ENCODE data around the gene MN1. TPM values are rescaled to one million over a fixed set of nuclear protein-coding genes. Genes with fewer than 3 reads are reported as not detected.

The MN1 gene
- total RNA-seq, 1 experiment from 2014 or later = 5.2 TPM

DNA sequence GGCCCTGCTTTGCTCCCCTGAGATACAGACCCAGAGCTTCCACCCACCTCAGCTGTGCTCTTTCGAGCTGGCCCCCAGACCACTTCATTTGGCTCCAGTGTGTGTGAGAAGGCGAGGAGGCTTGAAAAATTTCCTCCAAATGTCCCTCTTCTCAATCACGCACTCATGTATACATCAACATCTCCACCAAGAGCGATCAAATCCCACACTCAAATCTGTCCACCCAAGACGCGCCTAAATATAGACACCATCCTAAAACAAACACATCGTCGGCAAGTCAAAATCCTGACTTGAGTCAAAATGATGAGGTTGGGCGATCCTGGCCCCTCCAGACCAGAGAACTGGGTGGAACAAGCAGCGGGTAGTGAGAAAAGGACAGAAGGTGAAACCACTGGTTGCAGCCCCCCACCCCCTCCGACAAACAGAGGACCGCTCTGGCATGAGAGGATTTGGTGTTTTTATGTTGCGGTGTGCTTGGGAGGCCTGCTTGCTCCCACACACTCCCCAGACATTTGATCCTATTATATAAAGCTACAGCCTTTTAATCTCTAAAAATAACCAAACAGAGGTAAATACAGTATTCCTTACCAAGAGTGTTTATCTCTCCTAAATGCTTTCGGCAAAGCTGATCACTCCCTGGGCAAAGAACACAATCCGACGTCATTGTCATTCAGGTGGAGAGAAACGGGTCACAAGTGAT is 10.2 kb downstream of the MN1 start:
- in situ Hi-C loops (cut with HindIII; ENCODE audit: low pct_unique_long_range_greater_than_20kb, low sequenced_read_pairs) = no loop called here

DNA sequence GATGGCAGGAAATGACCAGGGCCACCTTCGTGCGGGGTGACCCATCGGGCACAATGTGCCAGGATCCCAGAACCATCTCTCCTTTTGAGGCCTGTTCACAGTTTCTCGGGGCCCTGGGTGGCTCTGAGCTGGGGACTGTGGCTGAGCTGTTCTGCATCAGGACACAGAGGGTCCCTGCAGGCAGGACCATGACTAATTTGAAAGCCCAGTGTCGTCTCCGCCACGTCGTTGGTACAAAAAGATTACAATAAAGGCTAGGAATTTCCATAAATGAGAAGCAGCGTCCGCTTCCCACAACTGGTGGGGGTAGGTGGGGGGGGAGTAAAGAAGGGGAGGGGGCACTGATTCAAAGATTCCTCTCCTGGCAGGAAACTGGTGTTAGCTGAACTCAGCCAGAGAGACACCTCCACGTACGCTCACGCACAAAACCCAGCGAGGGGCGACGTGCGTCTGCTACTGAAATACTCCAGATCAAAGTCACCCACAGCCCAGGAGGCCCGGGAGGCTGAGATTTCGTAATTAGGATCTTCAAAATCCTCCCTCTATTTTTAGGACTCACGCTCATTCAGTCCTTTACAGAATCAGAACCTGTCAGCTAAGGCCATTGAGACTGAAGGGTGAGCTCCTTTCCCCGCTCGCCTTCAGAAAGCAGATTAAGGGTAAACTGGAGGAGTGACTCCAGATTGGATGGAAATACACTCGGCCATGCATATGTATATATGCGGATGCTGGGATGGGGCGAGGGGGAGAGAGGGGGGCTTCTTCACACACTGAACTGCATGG is 11.0 kb downstream of the MN1 start:
- in situ Hi-C loops (cut with HindIII; ENCODE audit: low pct_unique_long_range_greater_than_20kb, low sequenced_read_pairs) = no loop called here
- no peak for DNase-seq (ENCODE audit: low read depth)

More for the DNA sequence above, 10.2 kb downstream of the MN1 start:
- no peak for DNase-seq (ENCODE audit: low read depth)

DNA sequence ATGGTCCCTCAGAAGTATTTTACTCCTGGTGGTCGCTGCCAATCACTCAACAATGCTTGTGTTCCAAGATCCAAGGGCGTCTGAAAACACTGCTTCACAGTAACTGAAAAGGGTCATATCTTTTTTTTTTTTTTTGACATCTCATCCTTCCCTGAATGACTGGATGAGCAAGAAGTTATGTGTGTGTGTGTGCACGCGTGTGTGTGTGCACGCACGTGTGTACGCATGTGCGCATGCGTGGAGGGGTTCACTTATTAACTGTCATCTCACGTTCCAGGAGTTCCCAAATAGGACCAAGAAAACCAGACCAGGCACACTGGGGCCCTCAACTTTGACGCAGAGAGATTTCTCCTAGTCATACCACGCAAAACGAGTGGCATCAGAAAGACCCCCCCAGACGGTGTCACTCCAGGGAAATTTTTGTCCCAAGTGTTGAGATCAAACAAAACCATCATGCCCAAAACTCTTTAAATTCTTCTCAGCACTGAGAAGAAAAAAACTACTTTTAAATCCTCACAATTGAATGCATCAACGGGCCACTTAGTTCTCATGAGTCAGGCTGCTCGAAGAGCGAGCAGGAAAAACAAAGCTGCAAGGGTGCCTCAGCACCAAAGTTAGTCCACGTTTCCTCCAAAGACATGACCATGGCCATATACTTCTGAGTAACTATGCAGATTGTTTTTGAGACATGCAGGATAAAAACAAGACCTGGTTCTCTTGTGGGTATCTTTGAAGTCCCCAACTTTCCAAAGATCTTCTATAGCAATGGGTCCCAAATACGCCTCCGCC is 12.9 kb downstream of the MN1 start:
- DNase-seq (ENCODE audit: low read depth) = no peak
- in situ Hi-C loops (cut with HindIII; ENCODE audit: low pct_unique_long_range_greater_than_20kb, low sequenced_read_pairs) = no loop called here

DNA sequence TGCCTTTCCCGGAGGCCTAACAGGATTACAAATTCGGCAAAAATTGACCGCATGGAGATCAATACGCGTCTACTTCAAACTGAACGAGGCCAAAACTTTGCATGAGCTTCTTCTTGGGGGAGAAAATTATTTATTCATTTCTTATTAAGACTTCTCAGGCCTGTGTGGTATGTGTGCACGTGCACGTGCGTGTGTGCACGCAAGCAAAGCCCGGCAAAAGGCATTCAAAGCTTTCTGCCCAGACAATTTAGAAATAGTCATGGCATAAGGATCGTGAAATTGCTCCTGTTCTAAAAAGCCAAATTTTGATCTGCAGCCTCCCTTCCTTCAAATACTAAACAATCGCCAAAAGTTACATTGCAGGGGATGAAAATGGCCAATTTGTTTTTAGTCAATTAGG is 14.6 kb downstream of the MN1 start:
- no peak for DNase-seq (ENCODE audit: low read depth)
- in situ Hi-C loops (cut with HindIII; ENCODE audit: low pct_unique_long_range_greater_than_20kb, low sequenced_read_pairs) = no loop called here

GRCh38 chr22:27786291-27786932 is 15.1 kb downstream of the MN1 start:
- in situ Hi-C loops (cut with HindIII; ENCODE audit: low pct_unique_long_range_greater_than_20kb, low sequenced_read_pairs) = no loop called here
- DNase-seq (ENCODE audit: low read depth) = no peak

- in situ Hi-C loops (cut with HindIII; ENCODE audit: low pct_unique_long_range_greater_than_20kb, low sequenced_read_pairs) = no loop called here
- DNase-seq (ENCODE audit: low read depth) = no peak
These were observed 15.7 kb downstream of the MN1 start for GRCh38 chr22:27785831-27786230.

DNA sequence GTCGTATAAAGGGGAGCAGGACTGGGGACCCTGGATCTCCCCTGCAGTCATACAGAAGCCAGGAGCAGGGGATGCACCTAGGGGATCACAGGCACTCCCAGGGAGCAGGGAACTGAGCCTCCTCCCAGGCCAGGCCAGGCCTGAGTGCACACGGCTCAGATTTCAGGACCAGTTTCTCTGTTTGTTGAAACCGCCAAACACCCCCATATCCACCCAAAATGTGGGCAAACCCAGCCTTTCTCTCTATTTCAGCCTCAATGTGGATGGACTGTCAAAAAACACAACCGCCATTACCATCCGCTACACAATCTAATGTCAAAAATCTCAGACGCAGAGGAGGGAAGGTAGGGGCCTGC is 17.5 kb downstream of the MN1 start:
- DNase-seq (ENCODE audit: low read depth) = no peak
- in situ Hi-C loops (cut with HindIII; ENCODE audit: low pct_unique_long_range_greater_than_20kb, low sequenced_read_pairs) = no loop called here

- no peak for DNase-seq (ENCODE audit: low read depth)
- in situ Hi-C loops (cut with HindIII; ENCODE audit: low pct_unique_long_range_greater_than_20kb, low sequenced_read_pairs) = no loop called here
These were observed 18.0 kb downstream of the MN1 start for GRCh38 chr22:27783436-27784119.

DNA sequence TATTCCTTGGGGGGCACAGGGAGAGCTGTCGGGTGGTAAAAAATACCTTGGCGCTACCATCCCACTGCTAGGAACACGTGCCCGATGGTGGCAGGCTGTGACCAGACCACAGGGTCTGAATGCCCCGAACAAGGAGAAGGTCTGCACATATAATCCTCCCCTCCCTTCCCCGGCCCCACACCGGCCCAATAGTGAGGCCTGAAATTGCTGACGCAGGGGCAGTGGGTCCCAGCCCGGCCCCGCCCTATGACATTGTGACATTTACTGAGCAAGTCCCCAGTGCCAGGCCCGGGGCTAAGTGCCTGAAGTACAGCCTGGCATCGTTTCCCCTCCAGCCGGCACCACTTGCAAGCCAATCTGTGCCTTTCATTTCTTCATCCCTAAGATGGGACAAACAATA is 19.5 kb downstream of the MN1 start:
- no peak for DNase-seq (ENCODE audit: low read depth)
- in situ Hi-C loops (cut with HindIII; ENCODE audit: low pct_unique_long_range_greater_than_20kb, low sequenced_read_pairs) = no loop called here

- no peak for DNase-seq (ENCODE audit: low read depth)
- in situ Hi-C loops (cut with HindIII; ENCODE audit: low pct_unique_long_range_greater_than_20kb, low sequenced_read_pairs) = no loop called here
These were observed 21.4 kb downstream of the MN1 start for GRCh38 chr22:27780161-27780575.

DNA sequence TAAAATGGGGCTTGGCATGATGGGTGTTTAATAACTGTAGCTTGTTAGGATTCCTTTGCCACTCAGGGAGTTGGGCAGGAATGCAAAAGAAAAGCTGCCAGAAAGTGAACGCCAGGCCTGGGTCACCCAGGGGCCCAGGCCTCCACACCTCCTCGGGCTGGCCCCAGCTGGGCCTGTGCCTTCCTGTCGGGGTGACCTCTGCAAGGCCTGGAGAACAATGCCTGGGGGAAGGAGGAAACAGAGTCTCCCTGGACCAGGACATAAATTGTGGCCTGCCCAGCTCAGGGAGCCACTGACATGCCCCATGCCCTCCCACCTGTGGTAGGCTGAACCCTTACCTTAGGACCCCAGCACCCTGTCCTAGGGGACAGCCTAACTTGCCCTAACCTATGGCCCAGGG is 21.9 kb downstream of the MN1 start:
- DNase-seq (ENCODE audit: low read depth) = no peak
- in situ Hi-C loops (cut with HindIII; ENCODE audit: low pct_unique_long_range_greater_than_20kb, low sequenced_read_pairs) = no loop called here

DNA sequence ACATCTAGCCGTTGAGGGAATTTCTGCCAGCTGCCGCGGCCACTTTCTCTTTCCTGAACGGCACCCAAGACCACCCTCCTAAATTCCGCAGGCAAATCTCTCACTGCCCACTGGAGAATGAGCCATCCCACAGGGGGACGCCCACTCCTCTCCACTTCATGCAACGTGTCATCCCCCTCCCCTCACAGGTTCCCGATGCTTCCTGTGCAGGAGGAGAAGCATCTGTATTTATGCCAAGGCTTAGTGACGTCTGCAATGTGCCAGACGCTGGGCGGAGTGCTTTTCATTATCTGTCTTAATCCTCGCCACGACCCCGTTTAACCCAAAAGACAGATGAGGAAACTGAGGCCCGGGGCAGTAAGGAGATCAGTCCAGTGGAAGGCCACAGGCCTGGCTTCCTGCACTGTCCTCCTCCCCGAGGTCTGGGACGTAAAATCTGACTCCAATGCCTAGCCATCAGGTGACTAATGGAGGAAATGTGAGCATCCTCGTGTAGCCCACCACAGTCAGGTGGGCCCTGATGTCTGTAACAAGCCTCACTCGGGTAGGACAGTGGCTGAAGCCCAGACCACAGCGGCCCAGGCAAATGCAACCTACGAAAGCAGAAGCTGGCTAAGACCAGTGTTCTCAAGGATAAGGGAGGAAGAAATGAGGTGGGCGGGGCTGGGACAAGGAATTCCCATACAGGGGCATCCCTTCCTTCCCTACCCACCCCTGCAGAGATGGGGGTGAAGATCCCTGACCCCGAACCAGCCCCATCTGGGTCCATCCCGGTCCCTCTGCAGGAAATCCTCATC is 23.1 kb downstream of the MN1 start:
- no peak for DNase-seq (ENCODE audit: low read depth)
- in situ Hi-C loops (cut with HindIII; ENCODE audit: low pct_unique_long_range_greater_than_20kb, low sequenced_read_pairs) = no loop called here

- no peak for DNase-seq (ENCODE audit: low read depth)
- in situ Hi-C loops (cut with HindIII; ENCODE audit: low pct_unique_long_range_greater_than_20kb, low sequenced_read_pairs) = no loop called here
These were observed 24.4 kb downstream of the MN1 start for GRCh38 chr22:27777128-27777527.

DNA sequence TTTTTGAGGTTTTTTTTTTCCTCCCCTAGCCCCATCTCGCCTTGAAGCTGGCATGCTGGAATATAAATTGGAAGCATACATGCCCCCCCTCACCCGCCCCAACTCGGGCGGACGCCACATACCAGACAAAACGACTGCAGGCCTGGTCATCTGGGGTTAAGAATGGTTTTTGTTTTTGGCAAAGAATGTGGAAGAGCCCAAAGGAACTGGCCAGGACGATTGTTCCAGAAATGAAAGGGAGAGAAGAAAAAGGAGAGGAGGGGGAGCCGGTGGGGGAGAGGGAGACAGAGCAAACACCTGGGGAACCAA is 25.0 kb downstream of the MN1 start:
- in situ Hi-C loops (cut with HindIII; ENCODE audit: low pct_unique_long_range_greater_than_20kb, low sequenced_read_pairs) = no loop called here

DNA sequence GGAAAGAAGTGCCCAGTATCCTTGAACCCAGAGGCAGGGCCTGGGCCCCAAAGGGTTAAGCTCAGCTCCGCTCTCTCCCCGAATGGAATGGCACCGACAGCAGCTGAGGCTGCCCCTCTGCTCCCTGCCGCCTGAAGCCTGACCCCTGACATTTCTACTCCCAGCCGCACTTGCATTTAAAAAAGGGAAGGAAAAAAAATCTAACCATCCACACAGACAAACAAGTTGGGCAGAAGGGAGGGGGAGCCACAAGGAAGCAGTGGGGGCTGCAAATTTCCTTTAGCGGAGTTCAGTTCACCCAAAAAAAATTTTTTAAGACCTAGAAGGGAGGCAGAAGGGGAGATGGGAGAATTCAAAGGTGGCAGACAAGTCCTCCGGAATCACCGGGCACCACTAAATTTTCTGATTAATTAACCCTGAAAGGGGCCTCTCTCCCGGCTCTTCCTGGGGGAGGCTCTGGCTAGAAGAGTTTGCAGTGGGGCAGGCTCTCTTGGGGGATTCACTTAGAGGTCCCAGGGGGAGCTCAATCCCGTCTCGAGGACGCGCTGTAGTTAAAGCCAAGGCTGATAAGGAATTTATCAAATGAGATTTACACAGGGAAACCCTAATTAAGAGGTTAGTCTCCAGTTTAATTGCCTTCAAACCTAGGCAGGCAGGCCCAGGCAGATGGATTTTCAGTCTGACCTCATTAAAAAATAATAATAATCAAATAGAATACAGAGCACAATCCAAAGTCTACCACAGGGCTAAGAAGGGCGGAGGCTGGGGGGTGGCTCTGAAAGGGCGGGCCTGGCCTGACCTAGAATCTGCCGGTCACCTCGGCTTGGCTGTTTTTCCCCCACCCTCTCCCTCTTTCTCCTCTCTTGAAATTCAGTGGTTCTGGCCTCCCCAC is 25.6 kb downstream of the MN1 start:
- in situ Hi-C loops (cut with HindIII; ENCODE audit: low pct_unique_long_range_greater_than_20kb, low sequenced_read_pairs) = no loop called here
- DNase-seq (ENCODE audit: low read depth) = no peak

More for the DNA sequence above, 25.0 kb downstream of the MN1 start:
- no peak for DNase-seq (ENCODE audit: low read depth)

GRCh38 chr22:27775087-27775698 is 26.4 kb downstream of the MN1 start:
- in situ Hi-C loops (cut with HindIII; ENCODE audit: low pct_unique_long_range_greater_than_20kb, low sequenced_read_pairs) = no loop called here
- DNase-seq (ENCODE audit: low read depth) = no peak
